Neutrophil (primary cell): ENCODE data around the gene RNU6-1.

Experiments used
- H3K27ac ChIP-seq: fragments of 200-600 bp; sonication (generic); 2 replicates; pipeline ENCODE4 v1.5.1; 2016; ENCODE audit warnings: mild to moderate bottlenecking, moderate library complexity
- H3K27me3 ChIP-seq: fragments of 200-600 bp; sonication (generic); 2 replicates; pipeline ENCODE4 v1.6.0; 2016; ENCODE audit warnings: mild to moderate bottlenecking
- H3K36me3 ChIP-seq: fragments of 200-600 bp; sonication (generic); 2 replicates; pipeline ENCODE4 v1.5.1; 2017
- H3K4me1 ChIP-seq, 2 experiments: fragments of 200-600 bp in 1 of 2; sonication (generic) in 1 of 2; 1 replicate in 1 of 2; 2 replicates in 1 of 2; pipeline versions ENCODE4 v1.5.1 to v1.6.1; 2013 to 2016; ENCODE audit warnings: low read depth in 1 of 2, low read length in 1 of 2, mild to moderate bottlenecking in 1 of 2, moderate library complexity in 1 of 2; ENCODE audit not compliant: control insufficient read depth in 1 of 2, insufficient read depth in 1 of 2
- H3K4me3 ChIP-seq, 2 experiments: fragments of 200-600 bp in 1 of 2; sonication (generic) in 1 of 2; 1 replicate in 1 of 2; 2 replicates in 1 of 2; pipeline ENCODE4 v1.5.1; 2013 to 2016; ENCODE audit warnings: low read depth in 1 of 2, low read length in 1 of 2, mild to moderate bottlenecking in 1 of 2, moderate library complexity in 1 of 2
- H3K9me3 ChIP-seq: fragments of 200-600 bp; sonication (generic); 2 replicates; pipeline ENCODE4 v1.5.1; 2016
- CTCF ChIP-seq: fragments of 200-600 bp; sonication (generic); IDR thresholded peaks from 2 replicates; pipeline ENCODE4 v1.5.1; 2016; ENCODE audit warnings: antibody characterized with exemption

RNU6-1 gene

GRCh38 chr15:67843092-67843501 lies 3.3 kb upstream of the RNU6-1 start:
- Histone ChIP-seq H3K4me3 (no peak overlapping the region), H3K27ac (no peak overlapping the region), H3K4me1 (peaks cover 34 to 43% of the 10 kb centered on the region in 2 experiments), H3K27me3 (no peaks in the 10 kb centered on the region), H3K9me3 (no peaks in the 10 kb centered on the region), H3K36me3 (no peaks in the 10 kb centered on the region)
- TF ChIP-seq CTCF, result no peak

GRCh38 chr15:67841513-67841762 lies 1.6 kb upstream of the RNU6-1 start:
- H3K27ac ChIP-seq, result peak overlapping the region; percentile 93
- TF ChIP-seq CTCF, result no peak
- H3K36me3 ChIP-seq, result no peaks in the 10 kb centered on the region
- no peaks in the 10 kb centered on the region for H3K9me3 ChIP-seq
- H3K4me3 ChIP-seq, result peak overlapping the region in 1 of 2 experiments; percentile 77
- H3K4me1 ChIP-seq, result peaks cover 36 to 45% of the 10 kb centered on the region in 2 experiments
- H3K27me3 ChIP-seq, result peaks cover under 1% of the 10 kb centered on the region

GRCh38 chr15:67840749-67841512 lies 1.1 kb upstream of the RNU6-1 start:
- H3K9me3 ChIP-seq, result no peaks in the 10 kb centered on the region
- H3K36me3 ChIP-seq, result no peaks in the 10 kb centered on the region
- peak overlapping the region; percentile 93 for H3K27ac ChIP-seq
- TF ChIP-seq CTCF, result no peak
- H3K27me3 ChIP-seq, result peaks cover 6% of the 10 kb centered on the region
- H3K4me3 ChIP-seq, result peak overlapping the region; percentile 77 to 88
- peaks cover 41 to 50% of the 10 kb centered on the region in 2 experiments for H3K4me1 ChIP-seq

- H3K4me3 ChIP-seq, result peak overlapping the region; percentile 77 to 88
- no peaks in the 10 kb centered on the region for H3K36me3 ChIP-seq
- TF ChIP-seq CTCF, result no peak
- peak overlapping the region; percentile 93 for H3K27ac ChIP-seq
- peaks cover 55 to 64% of the 10 kb centered on the region in 2 experiments for H3K4me1 ChIP-seq
- peaks cover 20% of the 10 kb centered on the region for H3K27me3 ChIP-seq
- no peaks in the 10 kb centered on the region for H3K9me3 ChIP-seq
Observed at GRCh38 chr15:67839499-67839928, 331 bp downstream of the RNU6-1 start.

GRCh38 chr15:67838789-67839332 lies 984 bp downstream of the RNU6-1 start:
- Histone ChIP-seq H3K4me1 (peaks cover 62 to 71% of the 10 kb centered on the region in 2 experiments), H3K4me3 (peak overlapping the region; percentile 77 to 88), H3K9me3 (no peaks in the 10 kb centered on the region), H3K27me3 (peaks cover 27% of the 10 kb centered on the region), H3K27ac (peak overlapping the region; percentile 93), H3K36me3 (no peaks in the 10 kb centered on the region)
- TF ChIP-seq CTCF, result no peak
